ENCODE results near the gene AACS. TPM values are rescaled to one million over a fixed set of nuclear protein-coding genes. Genes with fewer than 3 reads are reported as not detected.

AACS gene
- total and polyA plus RNA-seq, 2 of the 8 experiments (the other 6 are each of a cell fraction or from before 2014, with no cell fraction given): 51.9 to 52.4 TPM

DNA sequence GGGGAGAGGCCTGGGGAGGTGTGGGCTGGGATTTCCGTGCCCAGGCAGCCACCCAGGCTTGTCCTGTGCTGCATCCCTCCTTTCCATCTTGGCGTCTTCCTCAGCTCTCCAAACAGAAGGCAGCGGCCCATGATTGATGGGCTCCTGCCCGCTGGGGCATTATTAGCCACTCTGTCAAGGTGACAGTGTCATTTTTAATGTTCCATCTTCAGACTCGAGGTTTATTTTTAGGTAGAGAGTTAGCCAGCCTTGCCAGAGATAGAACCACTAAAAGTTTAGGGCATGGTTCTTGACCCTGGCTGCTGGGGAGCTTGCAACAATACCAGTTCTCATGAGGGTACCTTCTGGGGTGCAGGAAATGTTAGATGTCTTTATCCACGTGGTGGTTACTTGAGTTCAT, 90.1 kb downstream of the AACS start (continued):
- no peak for TF ChIP-seq BRCA1 (IDR thresholded peaks at IDR 0.05; ENCODE audit: low read depth, low read length)

Data from H1 (cell line).